ENCODE data around the gene RPL36.

RPL36 gene

DNA sequence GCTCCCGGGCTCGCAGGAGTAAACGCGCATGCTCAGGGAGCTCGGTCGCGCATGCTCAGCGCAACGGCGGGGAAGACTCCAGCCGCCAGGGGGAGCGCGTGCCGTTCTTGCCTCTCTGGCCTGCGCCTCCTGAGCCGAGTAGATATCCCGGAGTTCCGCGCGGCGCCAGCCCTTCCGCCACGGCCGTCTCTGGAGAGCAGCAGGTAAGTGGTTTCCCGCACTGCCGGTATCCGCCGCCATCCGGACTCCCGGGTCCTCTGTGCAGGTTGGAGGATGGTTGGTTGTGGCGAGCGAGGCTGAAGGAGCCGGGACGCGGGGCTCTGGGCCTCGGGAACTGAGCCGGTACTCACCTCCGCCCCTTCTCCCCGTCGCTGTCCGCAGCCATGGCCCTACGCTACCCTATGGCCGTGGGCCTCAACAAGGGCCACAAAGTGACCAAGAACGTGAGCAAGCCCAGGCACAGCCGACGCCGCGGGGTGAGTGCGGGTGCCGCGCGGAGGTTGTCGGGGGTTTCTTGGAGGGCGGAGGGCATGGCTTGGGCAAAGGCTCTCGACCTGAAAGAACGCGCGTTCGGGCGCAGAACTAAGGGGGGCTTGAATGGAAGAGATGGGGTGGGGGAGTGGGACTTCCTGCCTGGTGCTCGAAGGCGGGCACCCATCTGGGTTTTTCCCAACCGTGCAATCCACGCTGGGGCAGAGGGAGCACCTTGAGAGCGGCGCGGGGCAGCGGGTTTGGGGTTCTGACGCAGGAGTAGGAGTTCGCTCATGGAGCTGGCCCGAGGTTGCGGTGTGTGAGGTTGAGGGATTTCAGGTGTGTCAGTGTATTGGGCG is at the start of gene RPL36:
TSS of gene RPL36 (plus strand) at position 171 of the 830 bp plus-strand sequence. CDS start at position 384, 213 bp downstream.
- peak; percentile 98 to 99 for DNase-seq (ENCODE audit: low read depth in 1 of 2, low spot score in 1 of 2)

DNA sequence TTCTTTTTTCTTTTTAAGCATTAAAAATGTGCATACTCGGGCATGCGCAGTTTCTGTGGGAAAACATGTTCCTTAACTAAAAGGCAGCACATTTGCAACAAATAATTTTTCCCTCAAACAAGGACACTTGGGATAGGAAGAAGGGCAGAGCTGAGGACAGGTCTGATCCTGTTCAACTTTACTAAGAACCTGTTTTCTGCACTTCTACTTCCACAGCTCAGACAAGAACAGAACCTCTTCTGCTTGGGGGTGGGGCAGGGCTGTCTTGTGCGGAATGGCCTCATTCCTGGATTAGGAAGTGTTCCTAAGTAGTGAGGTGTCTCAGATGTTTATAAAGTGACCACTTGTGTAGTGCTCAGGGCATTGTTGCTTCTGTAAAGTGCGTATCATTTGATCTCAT is 48.9 kb upstream of the RPL36 start:
- no peak for DNase-seq (ENCODE audit: low read depth in 1 of 2, low spot score in 1 of 2)

DNA sequence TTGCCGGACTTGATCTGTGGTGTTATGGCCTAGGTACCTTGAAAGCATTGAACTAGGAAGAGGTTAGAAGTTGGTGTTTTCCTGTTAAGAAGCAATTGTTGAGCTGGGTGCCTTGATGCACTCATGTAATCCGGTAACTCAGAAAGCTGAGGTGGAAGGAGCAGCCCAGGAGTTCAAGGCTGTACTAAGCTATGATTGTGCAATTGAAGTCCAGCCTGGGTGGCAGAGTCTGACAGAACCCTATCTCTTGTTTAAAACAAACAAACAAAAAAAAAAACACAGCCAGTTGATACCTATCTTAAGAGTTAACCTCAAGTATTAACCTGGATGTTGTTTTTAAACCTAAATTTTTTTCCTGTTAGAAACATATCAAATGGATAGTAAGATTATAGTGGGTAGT is 47.9 kb upstream of the RPL36 start:
- DNase-seq (ENCODE audit: low read depth in 1 of 2, low spot score in 1 of 2): no peak

DNA sequence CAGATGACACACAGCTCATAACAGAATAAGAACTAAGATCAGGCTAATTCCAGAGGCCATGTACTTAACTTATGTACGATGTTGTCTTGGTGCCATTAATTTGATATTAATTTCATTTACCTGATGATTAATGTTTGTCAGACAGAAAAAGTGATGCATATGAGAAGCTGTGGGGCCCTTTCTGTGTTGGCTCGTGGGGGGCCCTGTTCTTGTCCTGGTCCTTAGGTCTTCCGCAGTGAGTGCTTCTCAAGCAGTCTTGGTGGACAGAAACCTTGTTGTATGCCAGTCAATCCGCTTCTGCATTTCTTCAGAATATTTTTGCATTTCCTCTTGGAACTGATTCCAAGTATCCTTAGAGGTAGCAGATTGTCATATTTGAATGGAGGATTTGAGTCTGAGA is 47.0 kb upstream of the RPL36 start:
- DNase-seq (ENCODE audit: low read depth in 1 of 2, low spot score in 1 of 2): no peak

DNA sequence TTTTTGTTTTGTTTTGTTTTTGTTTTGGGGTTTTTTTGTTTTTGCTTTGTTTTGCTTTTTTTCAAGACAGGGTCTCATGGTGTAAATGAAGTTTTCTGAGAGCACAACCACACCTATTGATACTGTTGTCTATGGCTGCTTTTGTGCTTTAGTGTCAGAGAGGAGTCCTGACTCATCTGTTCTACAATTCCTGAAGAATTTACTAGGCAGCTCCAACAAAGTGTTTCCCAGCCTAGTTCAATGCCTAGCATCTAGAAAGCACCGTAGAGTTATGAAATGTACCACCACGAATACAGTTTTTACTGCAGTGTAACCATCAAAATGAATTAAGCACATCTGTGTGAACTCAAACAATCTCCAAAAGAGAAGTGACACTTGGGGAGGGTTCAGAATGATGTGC is 46.1 kb upstream of the RPL36 start:
- no peak for DNase-seq (ENCODE audit: low read depth in 1 of 2, low spot score in 1 of 2)

DNA sequence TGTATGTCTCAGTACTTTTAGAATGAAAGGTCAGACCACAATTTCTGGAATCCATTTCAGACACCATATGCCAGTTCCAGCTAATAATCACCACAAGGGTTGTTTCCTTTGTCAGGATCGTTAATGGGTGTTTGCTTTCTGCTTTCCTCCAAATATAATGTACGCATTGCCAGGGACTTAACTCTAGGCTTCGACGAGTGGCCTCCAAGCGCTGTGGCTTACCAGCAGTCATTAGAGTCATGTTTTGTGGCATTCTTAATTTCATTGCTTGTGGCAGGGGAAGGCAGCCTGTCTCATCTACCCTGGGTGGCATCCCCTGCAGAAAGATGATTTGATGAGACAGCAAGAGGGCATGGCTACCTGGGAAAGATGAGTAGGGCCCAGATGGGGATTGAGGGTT is 44.7 kb upstream of the RPL36 start:
- DNase-seq (ENCODE audit: low read depth in 1 of 2, low spot score in 1 of 2): no peak

DNA sequence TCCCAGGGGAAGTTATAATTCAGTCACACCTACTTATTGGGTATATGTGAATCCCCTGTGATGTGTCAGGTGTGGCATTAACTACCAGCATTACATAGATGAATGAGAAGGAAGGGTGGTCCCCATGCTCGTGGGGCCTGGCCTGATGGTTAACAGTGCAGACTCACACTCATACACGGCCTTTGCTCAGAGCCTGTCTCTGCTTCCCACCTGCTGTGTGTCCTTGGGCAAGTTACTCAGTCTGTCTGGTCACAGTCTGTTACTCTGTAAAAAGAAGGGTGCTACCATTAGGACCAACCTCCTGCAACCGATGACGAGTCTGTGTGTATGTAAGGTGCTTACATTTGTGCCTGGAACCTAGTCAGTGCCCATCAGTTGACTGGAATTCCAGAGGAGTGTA is 43.4 kb upstream of the RPL36 start:
- DNase-seq (ENCODE audit: low read depth in 1 of 2, low spot score in 1 of 2): no peak

DNA sequence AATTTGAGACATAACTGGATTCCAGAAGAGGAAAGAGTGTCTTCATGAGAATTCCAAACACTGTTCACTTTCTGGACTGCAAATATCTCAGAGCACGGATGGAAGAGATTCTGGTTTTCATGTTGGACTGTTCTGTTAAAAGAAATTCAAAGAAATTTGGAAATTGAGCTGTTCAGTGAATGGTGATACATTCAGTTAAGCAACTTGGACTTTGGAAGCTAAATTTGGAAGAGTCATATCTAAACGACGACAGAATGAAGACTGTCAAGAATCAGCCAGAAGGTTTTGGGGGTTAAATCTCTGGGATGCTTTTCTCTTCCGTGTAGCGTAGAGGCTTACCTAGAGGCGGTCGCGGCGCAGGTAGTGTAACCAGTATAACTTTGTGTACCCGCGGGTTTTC is 41.6 kb upstream of the RPL36 start:
- DNase-seq (ENCODE audit: low read depth in 1 of 2, low spot score in 1 of 2): no peak

DNA sequence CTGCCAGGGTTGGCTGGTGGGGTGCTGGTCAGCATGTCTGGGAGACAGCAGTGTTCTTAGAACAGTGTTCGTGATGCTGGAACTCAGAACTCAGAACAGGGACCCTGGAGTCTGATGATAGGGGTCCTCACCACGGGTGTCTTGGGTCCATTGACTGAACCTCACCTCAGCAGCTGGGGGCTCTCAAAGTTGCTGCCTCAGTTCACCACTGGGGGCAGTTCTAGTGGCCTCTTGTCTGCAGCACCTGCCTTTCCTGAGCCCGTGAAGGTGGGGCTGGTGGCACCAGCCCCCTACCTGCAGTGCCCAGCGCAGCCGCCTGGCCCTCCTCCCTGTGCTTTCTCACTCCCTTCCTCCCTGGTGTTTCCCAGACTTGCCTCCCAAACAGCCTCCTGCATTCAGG is 38.7 kb upstream of the RPL36 start:
- no peak for DNase-seq (ENCODE audit: low read depth in 1 of 2, low spot score in 1 of 2)

DNA sequence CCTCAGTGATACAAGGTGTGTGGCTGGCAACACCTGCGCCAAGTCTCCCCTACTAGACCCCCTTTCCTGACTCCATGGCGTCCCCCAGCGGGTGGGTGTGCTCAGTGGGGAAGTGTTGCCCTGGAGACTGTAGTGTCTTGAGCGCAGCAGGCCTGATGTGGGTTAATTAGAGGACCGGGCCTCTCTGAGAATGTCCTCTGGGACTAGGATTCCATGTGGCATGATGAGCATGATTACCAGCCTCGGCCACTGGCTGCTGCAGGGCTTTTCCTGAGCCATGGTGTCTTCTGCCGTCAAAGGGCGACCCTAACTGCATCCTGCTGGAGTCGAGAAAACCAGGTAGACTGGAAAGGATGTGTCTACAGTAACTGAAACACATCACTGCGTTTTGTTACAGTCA is 37.8 kb upstream of the RPL36 start:
- DNase-seq (ENCODE audit: low read depth in 1 of 2, low spot score in 1 of 2): no peak

DNA sequence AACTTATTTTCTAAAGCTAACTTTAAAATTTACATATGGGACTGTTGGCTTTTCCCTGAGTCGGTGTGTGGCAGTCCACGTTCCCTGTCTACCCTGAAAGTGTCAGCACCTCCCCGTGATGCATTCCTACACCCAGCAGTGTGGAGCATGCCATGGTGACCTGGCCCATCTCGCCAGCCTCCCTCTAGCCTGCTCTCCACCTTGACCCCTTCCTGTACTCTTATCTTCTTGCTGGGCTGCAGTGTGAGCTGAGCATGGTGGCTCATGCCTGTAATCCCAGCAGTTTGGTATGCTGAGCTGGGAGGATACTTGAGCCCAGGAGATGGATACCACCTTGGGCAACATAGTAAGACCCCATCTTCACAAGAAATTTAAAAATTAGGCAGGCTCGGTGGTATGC is 35.2 kb upstream of the RPL36 start:
- no peak for DNase-seq (ENCODE audit: low read depth in 1 of 2, low spot score in 1 of 2)

DNA sequence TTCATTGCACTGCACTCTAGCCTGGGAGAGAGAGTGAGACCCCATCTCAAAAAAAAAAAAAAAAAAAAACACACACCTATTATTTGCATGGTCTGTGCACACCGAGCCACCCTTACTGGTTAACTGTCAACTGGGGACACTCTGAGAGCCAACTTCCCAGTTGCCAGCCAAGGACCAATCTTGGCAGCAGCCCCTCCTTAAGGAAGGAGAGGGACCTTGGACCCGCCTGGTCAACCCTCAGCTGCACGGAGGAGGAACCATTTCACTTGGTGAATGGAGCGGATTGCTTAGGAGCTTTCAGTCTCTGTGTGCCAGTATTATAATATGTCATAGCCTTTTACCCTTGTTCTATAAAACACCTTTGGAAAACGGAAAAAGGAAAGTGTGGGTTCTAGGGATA is 34.7 kb upstream of the RPL36 start:
- DNase-seq (ENCODE audit: low read depth in 1 of 2, low spot score in 1 of 2): no peak

DNA sequence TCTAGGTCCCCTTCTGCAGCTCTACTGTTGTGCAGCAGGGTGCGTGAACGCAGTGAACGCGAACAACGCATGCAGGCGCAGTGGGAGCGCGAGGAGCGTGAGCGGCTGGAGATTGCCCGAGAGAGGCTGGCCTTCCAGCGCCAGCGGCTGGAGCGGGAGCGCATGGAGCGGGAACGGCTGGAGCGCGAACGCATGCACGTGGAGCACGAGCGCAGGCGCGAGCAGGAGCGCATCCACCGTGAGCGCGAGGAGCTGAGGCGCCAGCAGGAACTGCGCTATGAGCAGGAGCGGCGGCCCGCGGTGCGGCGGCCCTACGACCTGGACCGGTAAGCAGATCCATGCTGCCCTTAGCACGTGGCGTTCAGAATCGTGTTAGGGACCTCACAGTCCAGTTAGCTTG is 28.6 kb upstream of the RPL36 start:
- DNase-seq (ENCODE audit: low read depth in 1 of 2, low spot score in 1 of 2): no peak

DNA sequence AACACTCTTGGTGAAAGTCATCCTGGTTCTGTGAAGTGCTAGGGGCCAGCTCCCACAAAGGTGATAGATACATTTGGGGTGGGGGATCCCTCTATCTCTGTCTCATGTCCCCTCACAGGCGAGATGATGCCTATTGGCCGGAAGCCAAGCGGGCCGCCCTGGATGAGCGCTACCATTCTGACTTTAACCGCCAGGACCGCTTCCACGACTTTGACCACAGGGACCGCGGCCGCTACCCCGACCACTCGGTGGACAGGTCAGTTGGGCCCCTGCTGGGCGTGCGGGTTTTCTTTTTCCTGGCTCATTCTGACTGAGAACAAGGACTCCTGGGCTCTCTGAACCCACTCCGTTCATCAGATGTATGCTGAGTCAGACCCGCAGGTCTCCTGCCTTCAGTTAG is 26.2 kb upstream of the RPL36 start:
- DNase-seq (ENCODE audit: low read depth in 1 of 2, low spot score in 1 of 2): no peak

DNA sequence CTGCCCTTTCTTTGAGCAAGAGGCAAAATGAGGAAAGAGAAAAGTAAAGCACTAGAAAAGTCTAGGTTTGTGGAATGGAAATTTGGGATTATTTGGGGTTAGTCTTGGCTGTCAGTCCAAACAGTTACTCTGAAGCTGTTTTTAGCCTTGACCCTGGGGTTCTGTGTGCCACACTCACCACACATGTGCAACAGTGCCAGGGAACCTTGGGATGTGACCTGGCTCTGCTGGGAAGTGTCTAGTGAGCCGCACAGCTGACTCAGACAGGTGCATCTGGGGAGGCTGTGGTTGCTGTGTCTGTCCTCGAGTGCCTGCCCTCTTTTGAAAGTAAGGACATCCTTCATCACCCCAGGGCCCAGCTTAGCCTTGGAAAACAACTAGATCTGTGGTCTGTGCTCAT is 25.6 kb upstream of the RPL36 start:
- no peak for DNase-seq (ENCODE audit: low read depth in 1 of 2, low spot score in 1 of 2)

DNA sequence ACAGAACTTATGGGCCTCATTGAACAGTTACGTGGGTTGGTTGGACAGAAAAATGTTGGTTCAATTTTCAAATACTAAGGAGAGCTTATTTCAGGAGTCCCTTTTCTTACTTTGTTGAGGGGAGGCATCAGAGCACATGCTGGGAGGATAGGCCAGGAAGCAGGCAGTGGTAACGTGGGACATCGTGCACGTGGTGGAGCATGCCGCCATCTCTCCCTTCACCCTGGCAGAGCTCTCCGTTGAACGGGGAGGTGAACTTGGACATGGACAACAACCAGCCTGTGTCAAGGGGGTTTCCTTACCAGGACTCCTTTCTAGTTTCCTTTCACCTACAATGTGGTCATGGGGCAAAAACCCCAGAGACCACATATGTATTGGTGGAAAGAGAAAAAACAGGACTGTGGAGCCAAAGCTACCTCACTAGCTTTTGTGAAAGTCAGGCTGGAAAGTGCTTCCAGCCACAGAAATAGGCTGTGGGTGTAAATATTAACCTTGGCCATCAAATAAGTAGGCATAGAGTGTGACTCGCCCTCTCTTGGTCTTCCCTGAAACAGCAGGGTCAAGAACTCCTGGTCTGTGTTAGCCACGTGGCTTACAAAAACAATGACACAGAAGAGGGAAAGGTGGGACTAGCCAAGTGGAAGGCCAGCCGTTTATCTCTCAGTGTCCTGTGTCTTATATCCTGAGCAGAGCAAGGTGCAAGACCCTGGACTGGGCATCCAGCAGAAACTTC is 24.1 kb upstream of the RPL36 start:
- no peak for DNase-seq (ENCODE audit: low read depth in 1 of 2, low spot score in 1 of 2)

DNA sequence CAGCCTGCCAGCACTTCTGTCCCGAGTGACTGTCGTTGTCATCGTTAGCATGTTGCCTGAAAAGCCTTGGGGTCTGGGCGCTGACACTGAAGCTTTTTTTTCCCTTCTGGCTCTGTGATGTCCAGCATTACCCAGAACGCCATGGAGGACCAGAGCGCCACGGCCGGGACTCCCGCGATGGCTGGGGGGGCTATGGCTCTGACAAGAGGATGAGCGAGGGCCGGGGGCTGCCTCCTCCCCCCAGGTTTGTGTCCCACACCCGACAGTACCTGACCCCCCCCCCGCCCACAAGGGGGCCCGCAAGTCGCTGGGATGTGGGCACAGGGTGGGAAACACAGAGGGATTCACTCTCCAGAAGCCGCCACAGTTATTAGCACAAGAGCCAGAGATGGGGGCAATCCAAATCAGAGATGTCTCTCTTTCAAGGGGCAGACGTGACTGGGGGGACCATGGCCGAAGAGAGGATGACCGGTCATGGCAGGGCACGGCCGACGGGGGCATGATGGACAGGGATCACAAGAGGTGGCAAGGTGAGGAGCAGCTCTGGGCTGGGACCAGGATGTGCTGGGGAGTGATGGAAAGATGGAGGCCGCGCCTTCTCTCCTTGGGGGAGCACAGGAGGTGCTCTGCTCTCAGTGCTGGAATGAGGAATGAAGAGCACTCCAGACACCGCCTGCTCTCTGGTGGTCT is 23.0 kb upstream of the RPL36 start:
- DNase-seq (ENCODE audit: low read depth in 1 of 2, low spot score in 1 of 2): no peak

DNA sequence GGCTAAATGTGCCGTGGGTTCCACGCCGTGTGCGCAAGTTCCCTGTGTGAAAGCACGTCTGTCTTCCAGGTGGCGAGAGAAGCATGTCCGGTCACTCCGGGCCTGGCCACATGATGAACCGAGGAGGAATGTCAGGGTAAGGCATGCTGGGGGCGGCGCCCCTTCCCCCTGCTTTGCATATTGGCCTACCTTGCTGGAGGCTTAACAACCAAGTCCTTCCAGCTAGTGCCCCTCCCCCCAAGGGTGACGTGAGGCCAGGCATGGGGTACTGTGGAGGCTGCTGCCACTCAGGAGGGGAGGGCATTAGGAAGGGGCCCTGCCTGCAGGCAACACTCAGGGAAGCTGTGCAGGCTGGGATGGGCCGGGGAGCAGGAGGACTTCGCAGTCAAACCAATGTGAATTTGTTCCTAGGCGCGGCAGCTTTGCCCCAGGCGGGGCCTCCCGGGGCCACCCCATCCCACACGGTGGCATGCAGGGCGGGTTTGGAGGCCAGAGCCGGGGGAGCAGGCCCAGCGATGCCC is 22.3 kb upstream of the RPL36 start:
- DNase-seq (ENCODE audit: low read depth in 1 of 2, low spot score in 1 of 2): no peak

DNA sequence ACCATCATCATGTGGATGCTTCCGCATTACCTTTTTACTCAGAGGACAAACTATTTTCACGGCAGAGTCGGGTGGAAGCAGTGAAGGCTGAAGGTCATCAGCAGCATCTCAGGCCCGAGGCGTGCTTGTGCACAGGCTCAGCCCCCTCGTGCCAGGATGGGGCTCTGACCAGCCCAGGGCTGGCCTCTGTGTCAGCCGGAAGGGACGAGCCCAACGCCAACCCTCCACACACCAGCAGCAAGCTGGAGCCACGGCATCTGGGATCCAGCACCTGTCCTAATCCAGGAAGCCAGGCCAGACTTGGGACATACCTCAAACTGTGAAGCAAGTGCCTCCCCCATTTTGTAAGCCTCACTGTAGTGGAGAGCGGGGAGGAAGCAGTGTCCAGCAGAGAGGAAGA is 20.9 kb upstream of the RPL36 start:
- DNase-seq (ENCODE audit: low read depth in 1 of 2, low spot score in 1 of 2): no peak

DNA sequence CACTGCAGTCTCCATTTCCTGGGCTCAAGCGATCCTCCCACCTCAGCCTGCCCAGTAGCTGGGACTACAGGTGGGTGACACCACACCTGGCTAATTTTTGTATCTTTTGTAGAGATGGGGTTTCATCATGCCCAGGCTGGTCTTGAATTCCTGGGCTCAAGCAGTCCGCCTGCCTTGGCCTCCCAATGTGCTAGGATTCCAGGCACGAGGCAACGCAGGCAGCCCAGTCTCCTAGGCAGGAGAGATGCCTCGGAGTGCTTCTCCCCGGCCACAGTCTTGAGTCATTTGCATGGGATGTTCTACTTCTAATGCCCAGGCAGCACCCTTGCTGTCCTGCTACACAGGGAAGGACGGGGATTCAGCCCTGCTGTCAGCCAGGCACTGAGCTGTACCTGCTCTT is 18.5 kb upstream of the RPL36 start:
- DNase-seq (ENCODE audit: low read depth in 1 of 2, low spot score in 1 of 2): no peak

DNA sequence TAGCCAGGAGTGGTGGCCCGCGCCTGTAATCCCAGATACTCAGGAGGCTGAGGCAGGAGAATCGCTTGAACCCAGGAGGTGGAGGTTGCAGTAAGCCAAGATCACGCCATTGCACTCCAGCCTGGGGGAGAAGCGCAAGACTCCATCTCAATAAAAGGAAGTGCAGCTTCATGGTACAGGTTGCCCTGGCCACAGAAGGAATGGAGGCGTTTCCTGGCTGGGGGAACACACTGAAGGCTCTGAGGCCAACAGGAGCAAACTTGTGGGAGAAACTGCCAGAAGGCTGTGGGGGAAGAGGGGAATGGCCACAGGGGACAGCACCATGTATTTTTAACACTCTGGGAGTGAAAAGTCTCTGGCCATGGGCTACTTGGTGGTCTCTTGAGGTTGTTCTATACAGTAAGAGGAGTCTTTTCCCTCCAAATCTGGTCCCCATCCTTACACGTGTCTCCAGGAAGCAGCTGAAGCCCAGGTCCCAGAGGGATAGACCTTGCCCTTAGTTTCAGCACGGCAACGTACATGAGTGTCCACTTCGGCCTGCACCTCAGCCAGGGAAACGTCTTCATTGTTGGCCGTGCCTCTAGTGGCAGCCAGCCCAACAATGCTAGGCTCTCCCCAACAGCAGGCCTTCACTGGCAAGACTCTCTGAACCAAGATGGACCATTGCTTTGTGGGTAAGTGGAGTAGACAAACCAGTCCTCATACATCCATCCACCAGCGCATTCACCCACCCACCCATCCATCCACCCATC is 17.2 kb upstream of the RPL36 start:
- no peak for DNase-seq (ENCODE audit: low read depth in 1 of 2, low spot score in 1 of 2)

Data from stimulated activated CD4-positive, alpha-beta T cell treated with anti-CD3 and anti-CD28 coated beads, Interleukin-15, amount 100 ng/mL, for 1 hour (primary cell).